ENCODE measurements around the gene DVL2.

DVL2 gene

GRCh38 chr17:7219229-7219811 is 15.0 kb downstream of the DVL2 start:
- DNase-seq (ENCODE audit: low read depth), result no peak

- DNase-seq (ENCODE audit: low read depth), result no peak
These were observed 15.6 kb downstream of the DVL2 start for GRCh38 chr17:7218758-7219157.

- DNase-seq (ENCODE audit: low read depth), result no peak
These were observed 16.2 kb downstream of the DVL2 start for GRCh38 chr17:7218166-7218565.

DNA sequence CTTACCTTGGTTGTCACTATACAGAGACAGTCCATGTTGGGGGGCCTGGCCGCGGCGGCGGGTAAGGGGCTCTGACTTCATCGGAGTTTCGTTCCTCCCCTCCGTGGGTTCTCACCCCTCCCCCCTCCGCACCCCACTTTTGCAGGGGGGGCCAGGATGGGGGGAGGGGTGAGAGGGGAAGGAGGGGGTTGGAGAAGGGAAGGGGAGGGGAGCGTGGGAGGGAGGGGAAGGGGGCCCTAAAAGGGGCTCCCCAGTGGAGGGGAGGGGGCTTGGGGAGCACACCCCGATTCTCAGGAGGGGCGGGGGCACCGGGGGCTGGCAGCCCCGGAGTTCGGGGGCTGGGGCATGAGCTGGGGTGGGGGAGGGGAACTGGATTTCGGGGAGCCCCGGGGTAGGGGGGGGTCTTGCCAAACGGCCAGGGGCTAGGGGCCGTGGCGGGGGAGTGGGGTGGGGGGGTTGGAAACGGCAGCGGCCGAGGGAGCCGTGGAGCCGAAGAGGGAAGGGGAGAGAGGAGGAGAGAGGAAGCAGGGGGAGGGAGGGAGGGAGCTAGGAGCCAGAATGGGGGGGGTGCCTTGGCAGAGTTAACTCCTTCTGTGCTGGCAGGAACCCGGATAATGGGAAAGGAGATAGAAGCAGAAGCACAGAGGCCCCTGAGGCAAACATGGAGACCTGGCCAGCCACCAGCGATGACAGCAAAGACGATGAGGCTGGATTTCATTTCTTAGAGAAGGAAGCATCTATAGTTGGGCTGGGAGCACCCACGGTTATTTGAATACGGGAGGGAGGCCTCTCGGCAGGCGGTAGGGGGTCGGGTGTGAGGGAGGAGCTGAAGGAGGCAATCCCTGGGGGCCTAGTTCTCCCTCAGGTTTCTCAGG is 17.0 kb downstream of the DVL2 start:
- DNase-seq (ENCODE audit: low read depth), result no peak

GRCh38 chr17:7216242-7217112 is 17.8 kb downstream of the DVL2 start:
- DNase-seq (ENCODE audit: low read depth), result no peak

- no peak for DNase-seq (ENCODE audit: low read depth)
These were observed 18.6 kb downstream of the DVL2 start for GRCh38 chr17:7215652-7216180.

DNA sequence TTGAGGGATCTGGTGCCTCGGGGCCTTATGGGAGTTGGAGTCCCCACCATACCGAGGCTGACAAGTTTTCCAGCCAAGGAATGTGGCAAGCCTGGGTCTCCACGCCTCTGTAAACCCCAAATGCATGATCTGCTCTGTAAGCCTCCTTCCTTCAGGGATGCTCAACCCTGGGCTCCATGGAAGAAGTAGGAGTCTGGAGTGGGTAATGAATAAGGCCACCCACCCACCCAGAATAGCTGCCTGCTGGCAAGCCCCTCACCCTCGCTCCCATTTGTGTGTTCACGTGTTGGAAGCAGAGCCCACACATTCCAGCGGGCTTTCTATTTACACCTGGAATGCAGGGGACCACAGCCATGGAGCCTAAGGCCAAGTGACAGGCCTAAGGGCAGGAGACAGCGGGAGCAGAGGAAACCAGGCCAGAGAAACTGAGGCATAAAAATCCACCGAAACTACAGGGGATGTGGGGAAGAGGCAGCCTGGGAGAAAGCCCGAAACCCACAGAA is 19.1 kb downstream of the DVL2 start:
- no peak for DNase-seq (ENCODE audit: low read depth)

DNA sequence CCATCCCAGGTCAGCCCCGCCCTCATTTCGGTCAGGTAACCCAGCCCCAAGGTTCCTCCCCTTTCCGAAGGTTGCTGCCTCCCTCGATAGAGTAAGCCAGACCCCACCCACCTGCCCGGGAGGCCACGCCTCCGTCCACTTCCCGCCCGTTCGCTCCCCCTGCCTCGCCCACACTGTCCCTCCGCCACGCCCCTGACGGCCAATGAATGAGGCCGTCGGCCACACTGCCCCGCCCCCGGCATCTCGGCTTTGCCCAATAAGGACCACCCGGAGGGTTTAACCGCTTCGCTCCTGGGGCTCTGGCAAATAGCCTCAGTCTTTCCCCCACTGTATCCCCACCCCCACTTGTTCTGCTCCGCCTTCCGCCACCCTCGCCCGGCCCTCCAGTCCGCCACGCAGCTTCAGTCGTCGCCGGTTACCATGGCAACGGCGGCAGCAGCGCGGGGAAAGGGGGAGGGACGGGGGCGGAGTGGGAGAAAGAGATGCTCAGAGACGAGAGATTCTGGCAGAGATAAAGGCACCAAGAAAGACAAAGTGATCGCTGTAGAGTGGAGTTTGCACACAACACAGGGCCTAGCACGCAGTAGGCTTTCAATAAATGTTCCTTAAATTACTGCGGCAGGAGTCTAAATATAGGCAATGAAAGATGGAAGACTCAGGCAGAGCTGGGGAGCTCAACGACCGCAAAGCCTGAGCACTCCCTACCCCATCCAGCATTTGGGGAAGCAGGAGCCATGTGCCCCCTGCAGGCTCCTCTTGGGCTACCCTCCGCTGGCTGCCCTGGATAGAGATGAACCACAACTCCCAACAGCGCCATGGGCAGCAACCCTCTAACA is 19.8 kb downstream of the DVL2 start:
- peak; percentile 98 for DNase-seq (ENCODE audit: low read depth)

DNA sequence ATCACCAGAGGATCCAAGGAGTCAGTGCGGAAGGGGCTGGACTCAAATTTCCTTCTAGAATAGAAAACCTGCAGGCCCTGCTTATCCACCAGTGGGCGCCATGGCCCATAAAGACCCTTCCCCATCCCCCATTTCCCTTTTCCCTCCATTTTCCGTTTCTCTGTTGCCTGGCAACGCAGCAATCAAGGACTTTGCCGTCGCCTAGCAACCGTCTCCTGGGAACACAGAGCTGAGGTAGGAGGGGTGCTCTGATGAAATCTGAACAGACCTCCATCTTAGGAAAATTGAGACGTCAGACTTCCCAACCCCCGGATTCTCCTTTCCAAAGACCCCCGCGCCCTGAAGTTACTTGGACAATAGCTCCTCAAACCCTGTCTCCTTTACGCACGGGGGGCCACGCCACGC is 20.4 kb downstream of the DVL2 start:
- no peak for DNase-seq (ENCODE audit: low read depth)

GRCh38 chr17:7211491-7212273 is 22.6 kb downstream of the DVL2 start:
- DNase-seq (ENCODE audit: low read depth), result no peak

DNA sequence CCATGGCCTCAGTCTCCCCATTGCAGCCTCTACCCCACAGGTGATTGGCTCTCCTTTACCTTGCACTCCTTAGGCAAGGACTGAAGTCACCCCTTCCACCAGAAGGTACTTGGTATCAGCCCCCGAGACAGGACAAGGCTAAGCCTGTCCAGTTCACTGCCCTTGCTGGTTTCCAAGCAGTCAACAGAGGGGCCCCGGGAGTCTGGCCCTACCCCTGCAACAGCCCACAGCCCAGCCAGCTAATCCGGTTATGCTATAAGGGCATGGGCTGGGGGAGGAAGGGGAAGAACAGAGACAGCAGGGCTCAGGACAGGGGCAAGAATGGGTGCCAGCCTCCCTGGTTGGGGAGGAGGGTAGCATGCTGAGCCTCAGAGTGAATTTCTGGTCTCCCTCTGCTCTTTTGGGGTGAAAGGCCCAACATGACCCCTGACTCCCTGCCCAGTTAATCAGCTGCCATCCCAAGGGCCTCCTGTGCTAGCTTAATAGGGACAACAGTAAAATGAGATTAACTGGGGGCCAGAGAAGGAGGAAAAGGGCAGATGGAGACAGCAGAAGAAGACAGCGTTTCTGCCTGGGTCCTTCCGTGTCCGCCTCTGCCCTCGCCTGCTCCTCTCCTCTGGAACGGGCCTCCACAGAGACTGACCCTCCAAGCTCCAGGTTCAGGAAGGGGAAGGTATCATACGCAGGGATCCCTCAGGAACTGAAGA is 25.4 kb downstream of the DVL2 start:
- DNase-seq (ENCODE audit: low read depth), result no peak

DNA sequence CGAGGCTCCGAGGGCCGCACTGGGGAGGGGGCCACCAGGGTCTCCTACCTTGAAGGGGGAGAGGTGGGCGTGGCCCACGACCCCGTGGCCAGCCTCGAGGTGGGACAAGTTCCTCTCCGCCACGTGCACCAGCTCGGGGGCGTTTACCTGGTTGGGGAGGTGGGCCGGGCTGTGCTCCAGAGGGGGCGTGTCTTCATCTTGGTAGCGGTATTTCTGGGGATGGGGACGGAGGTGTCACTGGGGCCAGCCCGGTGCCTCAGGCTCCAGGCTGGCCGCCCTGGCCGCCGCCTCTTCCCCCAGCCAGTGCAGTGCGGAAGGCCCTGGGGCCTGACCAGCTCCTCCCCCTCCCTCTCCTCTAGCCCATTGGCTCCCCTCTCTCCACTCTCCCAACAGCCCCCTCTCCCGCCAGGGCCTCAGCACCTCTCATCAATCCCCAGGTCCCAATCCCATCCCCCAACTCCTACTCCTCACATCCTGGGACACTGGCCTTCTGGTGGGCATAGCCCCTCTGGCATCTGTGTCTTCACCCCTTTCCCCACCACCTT is 26.2 kb downstream of the DVL2 start:
- no peak for DNase-seq (ENCODE audit: low read depth)

DNA sequence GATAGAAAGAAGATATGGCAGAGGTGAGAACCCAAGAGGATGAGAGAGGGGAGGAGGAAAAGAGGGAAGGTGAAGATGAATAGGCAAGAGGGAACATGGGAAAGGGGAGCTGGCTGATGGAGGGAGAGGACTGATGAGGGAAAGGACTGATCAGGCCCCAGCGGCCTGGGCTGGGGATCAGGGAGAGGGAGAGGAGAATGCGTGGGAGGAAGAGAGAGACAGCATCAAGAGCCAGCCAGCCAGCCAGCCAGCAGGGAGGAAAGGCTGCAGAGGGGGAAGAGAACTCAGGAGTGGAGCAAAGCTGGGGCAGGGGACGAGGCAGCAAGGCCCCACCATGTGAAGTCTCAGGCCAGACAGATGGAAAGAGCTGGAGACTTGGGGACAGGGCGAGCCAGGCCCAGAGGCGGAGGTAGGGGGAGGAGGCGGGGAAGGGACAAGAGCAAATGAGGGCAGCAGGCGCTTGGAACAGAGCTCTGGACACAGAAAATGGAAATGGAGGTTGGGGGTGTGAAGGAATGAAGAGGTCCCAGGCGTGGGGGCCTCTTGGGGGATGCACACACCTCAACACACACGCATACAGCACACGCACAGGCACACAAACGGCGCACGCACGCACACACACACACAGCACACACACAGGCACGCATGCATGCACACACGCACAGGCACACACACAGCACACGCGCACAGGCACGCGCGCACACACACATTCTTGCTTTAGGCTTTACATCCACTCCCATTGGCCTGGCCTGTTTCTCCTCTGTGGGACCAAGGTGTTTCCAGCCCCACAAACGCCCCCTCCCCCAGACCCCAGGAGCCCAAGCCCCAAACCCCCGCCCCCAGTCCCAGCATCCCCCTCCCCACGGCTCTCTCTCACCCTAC is 27.0 kb downstream of the DVL2 start:
- no peak for DNase-seq (ENCODE audit: low read depth)

DNA sequence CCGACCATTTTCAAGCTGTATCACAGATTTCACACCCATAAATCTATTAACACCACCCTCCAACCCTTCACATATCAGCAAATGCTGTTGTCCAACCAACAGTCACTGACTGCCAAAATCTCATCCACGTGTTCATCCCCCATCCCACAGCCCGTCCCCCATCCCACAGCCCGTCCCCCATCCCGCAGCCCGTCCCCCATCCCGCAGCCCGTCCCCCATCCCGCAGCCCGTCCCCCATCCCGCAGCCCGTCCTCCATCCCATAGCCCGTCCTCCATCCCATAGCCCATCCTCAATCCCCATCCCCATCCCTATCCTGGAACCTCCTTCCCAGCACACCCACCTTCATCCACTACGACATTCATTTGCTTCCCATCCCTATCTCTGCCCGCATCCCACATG is 28.8 kb downstream of the DVL2 start:
- no peak for DNase-seq (ENCODE audit: low read depth)

GRCh38 chr17:7204828-7205461 is 29.4 kb downstream of the DVL2 start:
- DNase-seq (ENCODE audit: low read depth), result peak; percentile 74

DNA sequence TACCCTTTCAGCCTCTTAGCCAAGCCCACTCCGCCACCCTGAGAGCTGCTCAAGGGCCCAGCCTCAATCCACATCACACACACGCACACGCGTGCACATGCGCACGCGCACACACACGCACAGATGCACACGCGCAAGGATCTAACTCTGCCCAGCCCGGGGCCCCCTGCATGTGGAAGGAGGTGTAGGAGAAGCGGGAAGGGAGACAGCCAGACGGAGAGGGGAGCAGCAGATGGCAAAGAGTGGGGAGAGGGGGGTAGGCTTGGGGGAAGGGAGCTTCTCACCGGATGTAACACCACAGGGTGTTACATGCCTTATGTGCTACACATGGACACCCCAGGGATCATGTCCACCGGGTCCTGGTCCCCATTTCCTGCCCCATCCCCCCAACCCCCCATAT is 30.0 kb downstream of the DVL2 start:
- no peak for DNase-seq (ENCODE audit: low read depth)

DNA sequence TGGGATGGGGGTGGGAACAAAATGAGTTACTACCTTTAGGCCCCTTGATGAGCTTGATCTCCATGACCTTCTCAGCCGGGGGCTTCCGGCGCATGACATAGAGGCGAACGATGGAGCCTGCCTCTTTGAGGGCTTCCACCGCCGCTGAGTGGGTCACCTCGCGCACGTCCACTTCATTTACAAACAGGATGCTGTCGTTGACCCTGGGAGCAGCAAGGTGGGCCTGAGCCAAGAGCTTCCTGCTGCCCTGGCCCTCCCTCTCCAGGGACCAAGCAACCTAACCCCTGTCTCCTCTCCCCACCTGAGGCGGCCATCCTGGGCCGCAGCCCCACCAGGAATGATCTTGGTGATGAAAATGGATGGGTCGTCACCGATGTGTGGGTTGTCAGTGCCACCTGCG is 30.9 kb downstream of the DVL2 start:
- DNase-seq (ENCODE audit: low read depth), result no peak
